ENCODE measurements around the gene PCK1.

Gene PCK1

GRCh38 chr20:57589728-57590484 lies 29.0 kb downstream of the PCK1 start:
- no peak for DNase-seq (ENCODE audit: low spot score)

- no peak for DNase-seq (ENCODE audit: low spot score)
Measured at GRCh38 chr20:57590485-57591288, 29.8 kb downstream of the PCK1 start.

- no peak for DNase-seq (ENCODE audit: low spot score)
Measured at GRCh38 chr20:57591289-57592229, 30.6 kb downstream of the PCK1 start.

- DNase-seq (ENCODE audit: low spot score), result no peak
Measured at GRCh38 chr20:57592263-57593092, 31.6 kb downstream of the PCK1 start.

- DNase-seq (ENCODE audit: low spot score), result no peak
Measured at GRCh38 chr20:57593134-57593886, 32.4 kb downstream of the PCK1 start.

- DNase-seq (ENCODE audit: low spot score), result peak; percentile 39
Measured at GRCh38 chr20:57594092-57594951, 33.4 kb downstream of the PCK1 start.

- no peak for DNase-seq (ENCODE audit: low spot score)
Measured at GRCh38 chr20:57595041-57596030, 34.4 kb downstream of the PCK1 start.

- no peak for DNase-seq (ENCODE audit: low spot score)
Measured at GRCh38 chr20:57596358-57596757, 35.4 kb downstream of the PCK1 start.

- peak; percentile 67 for DNase-seq (ENCODE audit: low spot score)
Measured at GRCh38 chr20:57596998-57597939, 36.4 kb downstream of the PCK1 start.

GRCh38 chr20:57598060-57598459 lies 37.1 kb downstream of the PCK1 start:
- no peak for DNase-seq (ENCODE audit: low spot score)

- no peak for DNase-seq (ENCODE audit: low spot score)
Measured at GRCh38 chr20:57598491-57598890, 37.6 kb downstream of the PCK1 start.

GRCh38 chr20:57600320-57601210 lies 39.7 kb downstream of the PCK1 start:
- DNase-seq (ENCODE audit: low spot score), result no peak

- DNase-seq (ENCODE audit: low spot score), result no peak
Measured at GRCh38 chr20:57601211-57601570, 40.3 kb downstream of the PCK1 start.

GRCh38 chr20:57601737-57602136 lies 40.8 kb downstream of the PCK1 start:
- DNase-seq (ENCODE audit: low spot score), result no peak

GRCh38 chr20:57603120-57603519 lies 42.2 kb downstream of the PCK1 start:
- no peak for DNase-seq (ENCODE audit: low spot score)

GRCh38 chr20:57605045-57605444 lies 44.1 kb downstream of the PCK1 start:
- peak; percentile 51 for DNase-seq (ENCODE audit: low spot score)

Measured in CD4-positive, alpha-beta T cell treated with Interleukin-2 at 100 ng/mL for 4 hours (primary cell).